T-cell (primary cell): ENCODE measurements around the gene BRPF3. TPM values are rescaled to one million over a fixed set of nuclear protein-coding genes. Genes with fewer than 3 reads are reported as not detected.
A peak's percentile ranks its signal among the peaks of the same experiment; 100 is the strongest.

Experiments used
- ATAC-seq, 4 experiments: fragments of 200-7000 bp in 3 of 4; fragments of 150-1000 bp in 1 of 4; cut with Tn5 transposase; replicated peaks in 1 of 4; 1 replicate in 3 of 4; 2 replicates in 1 of 4; pipeline ENCODE4 v1.10.0; 2021; ENCODE audit warnings: moderate library complexity in 3 of 4, mild to moderate bottlenecking in 2 of 4, moderate number of reproducible peaks in 1 of 4
- CTCF ChIA-PET, 2 donors: fragments of 300-600 bp; sonication (Branson Sonifier 250); formaldehyde crosslinking; loops; one replicate each; lab custom pipeline; 2022; ENCODE audit warnings: antibody characterized with exemption in 2 of 2; lab: Charles Lee
- POLR2A ChIA-PET, 2 donors: fragments of 300-600 bp; sonication (Branson Sonifier 250); formaldehyde crosslinking; loops; one replicate each; lab custom pipeline; 2022; ENCODE audit warnings: antibody characterized with exemption in 2 of 2; lab: Charles Lee
- DNase-seq, 35 experiments: peaks; one replicate each; pipeline versions ENCODE4 v3.0.0 to v3.0.0-alpha.2; 2013 to 2023
- H3K27ac ChIP-seq: one replicate; pipeline ENCODE4 v1.5.1; 2013; ENCODE audit warnings: low read length
- H3K27me3 ChIP-seq, 2 experiments: replicated peaks in 1 of 2; 1 replicate in 1 of 2; 2 replicates in 1 of 2; pipeline versions ENCODE4 v1.6.1 to v1.7.0; 2013; ENCODE audit warnings: low read length in 1 of 2, mixed read lengths in 1 of 2; ENCODE audit not compliant: control insufficient read depth in 2 of 2, insufficient read depth in 2 of 2; ENCODE audit errors: extremely low read depth in 1 of 2
- H3K36me3 ChIP-seq, 2 donors: 1 replicate in 1 of 2; 2 replicates in 1 of 2; pipeline versions ENCODE4 v1.6.1 to v1.7.0; 2013; ENCODE audit warnings: low read length in 1 of 2; ENCODE audit not compliant: control insufficient read depth in 2 of 2, insufficient read depth in 1 of 2; ENCODE audit errors: extremely low read depth in 1 of 2
- H3K4me1 ChIP-seq, 2 experiments: 1 replicate in 1 of 2; 2 replicates in 1 of 2; pipeline versions ENCODE4 v1.6.1 to v1.7.0; 2013; ENCODE audit warnings: low read length in 2 of 2, mixed read lengths in 1 of 2; ENCODE audit not compliant: insufficient read depth in 2 of 2, control insufficient read depth in 1 of 2; ENCODE audit errors: extremely low read depth in 1 of 2
- H3K4me3 ChIP-seq, 2 donors: 1 replicate in 1 of 2; 2 replicates in 1 of 2; pipeline versions ENCODE4 v1.5.1 to v1.7.0; 2013; ENCODE audit warnings: mild to moderate bottlenecking in 2 of 2, low read length in 1 of 2, moderate library complexity in 1 of 2; ENCODE audit not compliant: control insufficient read depth in 1 of 2; ENCODE audit errors: extremely low read depth in 1 of 2
- H3K9me3 ChIP-seq: 2 replicates; pipeline ENCODE4 v1.7.0; 2013
- H3K27ac Mint-ChIP-seq, 2 donors: one replicate each; pipeline ENCODE4 v1.8.0; 2020 to 2021; ENCODE audit warnings: mild to moderate bottlenecking in 2 of 2, mixed read lengths in 2 of 2
- H3K27me3 Mint-ChIP-seq, 2 donors: one replicate each; pipeline ENCODE4 v1.8.0; 2021 to 2022; ENCODE audit warnings: mixed read lengths in 2 of 2
- H3K36me3 Mint-ChIP-seq: one replicate; pipeline ENCODE4 v1.8.0; 2021; ENCODE audit warnings: mixed read lengths
- H3K4me1 Mint-ChIP-seq, 3 donors: one replicate each; pipeline ENCODE4 v1.8.0; 2020 to 2022; ENCODE audit warnings: mixed read lengths in 3 of 3, mild to moderate bottlenecking in 1 of 3
- H3K4me3 Mint-ChIP-seq, 3 donors: one replicate each; pipeline ENCODE4 v1.8.0; 2020 to 2022; ENCODE audit warnings: mild to moderate bottlenecking in 3 of 3, mixed read lengths in 3 of 3, moderate library complexity in 3 of 3
- H3K9me3 Mint-ChIP-seq, 3 donors: one replicate each; pipeline ENCODE4 v1.8.0; 2020 to 2022; ENCODE audit warnings: mixed read lengths in 3 of 3
- WGBS: methylation state at CpG from one replicate; pipeline ENCODE4 v1.1.5; 2013; ENCODE audit warnings: missing lambda C conversion rate; ENCODE audit not compliant: insufficient coverage; 5-methylcytosine and 5-hydroxymethylcytosine counted together
- total RNA-seq, 35 experiments: library from RNA in 6 of 35; stranded (reverse) in 6 of 35; fragments of 120-200 nt in 1 of 35; gene quantifications; one replicate each; pipeline versions ENCODE4 v1.2.1 to v1.2.4 and lab custom pipeline; 2013 to 2026

Gene BRPF3
- total RNA-seq, 5 donors from 2014 or later (not counting 1 experiment from before 2014, with no cell fraction given) = 33.9 to 38.5 (median 35.7) TPM

- ATAC-seq (no peak), DNase-seq (no peak)
- Mint-ChIP-seq H3K4me1 (peaks cover 0 to 8% (median 7%) of the 10 kb centered on the region in 3 donors), H3K27ac (peak overlapping the region in 1 of 2 donors; percentile 2), H3K36me3 (peaks cover 61% of the 10 kb centered on the region), H3K27me3 (no peaks in the 10 kb centered on the region), H3K9me3 (no peaks in the 10 kb centered on the region), H3K4me3 (no peak overlapping the region)
- ChIA-PET POLR2A (no interaction called here), CTCF (no interaction called here)
- no peaks in the 10 kb centered on the region for H3K9me3 ChIP-seq
- H3K4me1 ChIP-seq = no peaks in the 10 kb centered on the region
- H3K4me3 ChIP-seq = no peak overlapping the region
- peaks cover 17 to 47% of the 10 kb centered on the region in 2 donors for H3K36me3 ChIP-seq
- H3K27ac ChIP-seq = no peak overlapping the region
- no peaks in the 10 kb centered on the region for H3K27me3 ChIP-seq
- no CpG with 5 or more reads among the region's 4 CpGs for WGBS
These were observed 35.6 kb downstream of the BRPF3 start for GRCh38 chr6:36232172-36232571.

GRCh38 chr6:36235309-36235708, 38.8 kb downstream of the BRPF3 start:
- ATAC-seq (no peak), DNase-seq (no peak)
- Histone ChIP-seq H3K4me1 (no peaks in the 10 kb centered on the region), H3K27me3 (no peaks in the 10 kb centered on the region), H3K36me3 (peaks cover 7 to 19% of the 10 kb centered on the region in 2 donors), H3K9me3 (no peaks in the 10 kb centered on the region), H3K4me3 (no peak overlapping the region), H3K27ac (no peak overlapping the region)
- no peaks in the 10 kb centered on the region for H3K27me3 Mint-ChIP-seq
- H3K27ac Mint-ChIP-seq = no peak overlapping the region
- no peaks in the 10 kb centered on the region for H3K9me3 Mint-ChIP-seq
- H3K36me3 Mint-ChIP-seq = peaks cover 37% of the 10 kb centered on the region
- WGBS = 56% methylated on average over 3 of the region's 3 CpGs
- no peak overlapping the region for H3K4me3 Mint-ChIP-seq
- H3K4me1 Mint-ChIP-seq = peaks cover 0 to 8% (median 7%) of the 10 kb centered on the region in 3 donors
- ChIA-PET POLR2A (no interaction called here), CTCF (no interaction called here)

GRCh38 chr6:36235862-36236261, 39.3 kb downstream of the BRPF3 start:
- DNase-seq = no peak
- no peaks in the 10 kb centered on the region for H3K4me1 ChIP-seq
- H3K27ac Mint-ChIP-seq = no peak overlapping the region
- no peak overlapping the region for H3K27ac ChIP-seq
- no peak overlapping the region for H3K4me3 ChIP-seq
- no peaks in the 10 kb centered on the region for H3K27me3 ChIP-seq
- H3K36me3 Mint-ChIP-seq = peaks cover 33% of the 10 kb centered on the region
- no peaks in the 10 kb centered on the region for H3K9me3 Mint-ChIP-seq
- ChIA-PET POLR2A (no interaction called here), CTCF (no interaction called here)
- no peak for ATAC-seq
- no peaks in the 10 kb centered on the region for H3K9me3 ChIP-seq
- no peak overlapping the region for H3K4me3 Mint-ChIP-seq
- peaks cover 0 to 8% (median 7%) of the 10 kb centered on the region in 3 donors for H3K4me1 Mint-ChIP-seq
- H3K36me3 ChIP-seq = peaks cover 7 to 14% of the 10 kb centered on the region in 2 donors
- WGBS = 98% methylated on average over 17 of the region's 17 CpGs
- no peaks in the 10 kb centered on the region for H3K27me3 Mint-ChIP-seq

GRCh38 chr6:36239774-36240173, 43.2 kb downstream of the BRPF3 start:
- Histone ChIP-seq H3K27ac (no peak overlapping the region), H3K9me3 (no peaks in the 10 kb centered on the region), H3K4me1 (peaks cover 0 to 3% of the 10 kb centered on the region in 2 experiments), H3K4me3 (no peak overlapping the region), H3K27me3 (no peaks in the 10 kb centered on the region), H3K36me3 (peaks cover 0 to 7% of the 10 kb centered on the region in 2 donors)
- POLR2A ChIA-PET = no interaction called here
- peaks cover 4 to 5% of the 10 kb centered on the region in 2 donors for H3K27me3 Mint-ChIP-seq
- no peak overlapping the region for H3K27ac Mint-ChIP-seq
- no peak overlapping the region for H3K4me3 Mint-ChIP-seq
- 88% methylated on average over 5 of the region's 5 CpGs for WGBS
- peaks cover 9 to 11% (median 10%) of the 10 kb centered on the region in 3 donors for H3K4me1 Mint-ChIP-seq
- CTCF ChIA-PET = no interaction called here
- DNase-seq (no peak), ATAC-seq (no peak)
- H3K36me3 Mint-ChIP-seq = peaks cover 10% of the 10 kb centered on the region
- H3K9me3 Mint-ChIP-seq = no peaks in the 10 kb centered on the region

GRCh38 chr6:36241728-36242127, 45.2 kb downstream of the BRPF3 start:
- no peaks in the 10 kb centered on the region for H3K36me3 ChIP-seq
- Mint-ChIP-seq H3K27me3 (peaks cover 4 to 5% of the 10 kb centered on the region in 2 donors), H3K4me1 (peaks cover 11 to 16% (median 13%) of the 10 kb centered on the region in 3 donors), H3K36me3 (no peaks in the 10 kb centered on the region), H3K9me3 (no peaks in the 10 kb centered on the region), H3K27ac (no peak overlapping the region), H3K4me3 (no peak overlapping the region)
- H3K9me3 ChIP-seq = no peaks in the 10 kb centered on the region
- no peak overlapping the region for H3K27ac ChIP-seq
- ChIA-PET CTCF (interaction anchor here in 1 of 2 donors (0.6 kb wide), 2 partner anchors 99 to 877 kb away, joined by 3 read pairs; no protein-coding TSS in a partner anchor), POLR2A (no interaction called here)
- WGBS = 4% methylated on average over 8 of the region's 10 CpGs
- no peak overlapping the region for H3K4me3 ChIP-seq
- peak in 1 of 4 experiments; percentile 28 for ATAC-seq
- H3K4me1 ChIP-seq = peaks cover 3 to 4% of the 10 kb centered on the region in 2 experiments
- DNase-seq = no peak
- H3K27me3 ChIP-seq = no peaks in the 10 kb centered on the region

- POLR2A ChIA-PET = no interaction called here
- Mint-ChIP-seq H3K36me3 (no peaks in the 10 kb centered on the region), H3K27ac (no peak overlapping the region), H3K4me1 (peaks cover 11 to 16% (median 13%) of the 10 kb centered on the region in 3 donors), H3K27me3 (peaks cover 4 to 5% of the 10 kb centered on the region in 2 donors), H3K4me3 (no peak overlapping the region), H3K9me3 (no peaks in the 10 kb centered on the region)
- DNase-seq (no peak), ATAC-seq (no peak)
- CTCF ChIA-PET = interaction anchor here in 1 of 2 donors (0.7 kb wide), 1 partner anchor 20 kb away, joined by 3 read pairs; no protein-coding TSS in a partner anchor
- H3K27ac ChIP-seq = no peak overlapping the region
- no peaks in the 10 kb centered on the region for H3K9me3 ChIP-seq
- H3K4me1 ChIP-seq = peaks cover 3 to 4% of the 10 kb centered on the region in 2 experiments
- H3K4me3 ChIP-seq = no peak overlapping the region
- 85% methylated on average over 5 of the region's 5 CpGs for WGBS
- no peaks in the 10 kb centered on the region for H3K27me3 ChIP-seq
- H3K36me3 ChIP-seq = no peaks in the 10 kb centered on the region
These were observed 45.6 kb downstream of the BRPF3 start for GRCh38 chr6:36242161-36242560.
